GM21737 (cell line): ENCODE data around the gene COPE.

Experiments used
- ATAC-seq: cut with Tn5 transposase; IDR thresholded peaks from one replicate; pipeline ENCODE4 v1.9.1; 2021; ENCODE audit warnings: mild to moderate bottlenecking, moderate library complexity; ENCODE audit not compliant: unreplicated experiment

COPE gene

GRCh38 chr19:18868380-18869022 is 50.7 kb downstream of the COPE start:
- no peak for ATAC-seq

DNA sequence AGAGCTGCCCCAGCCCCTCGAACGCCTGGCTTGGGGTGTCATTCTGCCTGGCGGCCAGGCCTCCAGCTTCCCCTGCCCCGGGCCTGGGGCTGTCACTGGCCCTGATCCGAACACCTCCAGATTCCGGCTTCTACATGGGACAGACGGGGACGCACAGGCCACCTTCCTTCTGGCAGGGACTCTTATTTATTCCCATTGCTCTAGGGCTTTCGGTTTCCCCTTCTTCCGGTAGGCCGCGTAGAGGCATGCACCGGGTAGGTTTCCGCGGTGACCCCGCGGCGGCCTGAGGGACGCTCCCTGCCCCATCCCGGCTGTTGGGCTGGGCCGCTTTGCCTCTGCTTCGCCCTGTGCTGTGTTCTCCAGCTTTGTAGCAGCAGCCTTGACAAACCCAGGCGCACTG is 51.4 kb downstream of the COPE start:
- no peak for ATAC-seq

- no peak for ATAC-seq
Observed at GRCh38 chr19:18867199-18867598, 52.0 kb downstream of the COPE start.

- no peak for ATAC-seq
Observed at GRCh38 chr19:18866800-18867123, 52.4 kb downstream of the COPE start.

DNA sequence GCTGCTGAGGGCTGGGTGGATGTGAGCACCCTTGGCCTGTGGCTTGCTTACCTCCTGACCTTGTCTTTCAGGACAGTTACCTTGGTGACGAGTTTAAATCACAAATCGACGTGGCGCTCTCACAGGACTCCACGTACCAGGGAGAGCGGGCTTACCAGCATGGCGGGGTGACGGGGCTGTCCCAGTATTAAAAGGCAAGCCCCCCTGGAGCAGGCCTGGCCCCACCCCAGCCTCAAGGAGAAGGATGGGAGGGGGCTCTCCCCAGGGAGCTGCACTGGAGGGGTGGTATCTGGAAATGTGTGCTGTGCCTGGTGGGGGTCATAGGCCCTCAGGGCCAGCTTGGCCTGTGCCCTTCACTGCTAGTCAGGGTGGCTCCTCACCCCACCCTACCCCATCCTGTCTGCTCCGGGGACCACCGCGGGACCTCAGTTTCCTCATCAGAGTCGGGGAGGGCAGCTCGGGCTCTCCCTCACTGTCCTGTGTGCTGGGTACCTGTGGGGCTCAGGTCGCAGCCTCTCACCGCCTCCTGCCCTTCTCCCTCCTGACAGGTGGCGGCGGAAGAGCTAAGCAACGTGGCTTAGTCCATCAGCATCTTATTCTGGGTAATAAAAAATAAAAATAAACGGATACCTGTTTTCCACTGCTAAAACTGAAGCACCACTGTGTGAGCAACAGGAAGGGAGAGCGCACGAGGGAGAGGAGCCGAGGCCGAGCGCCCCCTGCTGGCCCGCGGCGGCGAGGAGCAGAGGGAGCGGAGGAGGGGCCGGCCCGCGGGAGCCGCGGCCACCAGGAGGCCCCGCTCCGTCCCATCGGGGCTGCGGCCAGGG is 53.0 kb downstream of the COPE start:
- no peak for ATAC-seq

- ATAC-seq, result no peak
Observed at GRCh38 chr19:18865106-18865972, 53.8 kb downstream of the COPE start.

GRCh38 chr19:18863843-18864362 is 55.3 kb downstream of the COPE start:
- no peak for ATAC-seq

DNA sequence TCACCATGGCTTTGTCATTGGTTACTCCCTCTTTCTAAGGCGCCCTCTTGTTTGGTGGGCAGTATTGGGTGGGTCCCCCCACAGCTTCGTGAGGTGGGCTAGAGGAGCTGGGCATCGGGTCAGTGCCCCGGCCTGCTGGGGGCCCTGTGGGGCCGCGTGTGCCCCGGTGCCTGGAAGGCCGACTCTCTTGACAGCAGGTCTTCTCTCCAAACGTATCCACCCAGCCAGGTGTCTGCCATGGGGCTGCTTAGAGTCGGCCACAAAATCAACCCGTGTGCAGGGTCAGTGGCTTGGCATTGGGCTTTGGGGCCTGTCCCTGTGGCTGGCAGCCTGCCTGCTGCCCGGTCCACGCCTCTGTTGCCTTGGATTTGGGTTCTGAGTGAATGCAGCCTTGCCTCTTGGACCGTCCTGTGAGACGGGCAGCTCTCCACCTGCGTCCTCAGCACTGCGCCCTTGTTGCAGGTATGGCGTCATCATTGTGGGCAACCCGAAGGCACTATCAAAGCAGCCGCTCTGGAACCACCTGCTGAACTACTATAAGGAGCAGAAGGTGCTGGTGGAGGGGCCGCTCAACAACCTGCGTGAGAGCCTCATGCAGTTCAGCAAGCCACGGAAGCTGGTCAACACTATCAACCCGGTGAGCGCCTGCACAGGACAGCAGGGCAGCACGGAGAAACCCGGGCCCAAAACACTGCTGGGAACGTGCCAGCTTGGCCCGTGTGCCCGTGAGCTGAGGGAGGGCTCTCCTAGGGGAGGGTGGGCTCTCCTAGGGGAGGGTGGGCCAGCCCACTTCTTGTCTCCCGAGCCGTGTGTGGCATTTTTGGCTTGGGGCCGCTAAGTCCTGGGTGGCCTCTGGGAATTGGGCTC is 56.0 kb downstream of the COPE start:
- ATAC-seq, result no peak

DNA sequence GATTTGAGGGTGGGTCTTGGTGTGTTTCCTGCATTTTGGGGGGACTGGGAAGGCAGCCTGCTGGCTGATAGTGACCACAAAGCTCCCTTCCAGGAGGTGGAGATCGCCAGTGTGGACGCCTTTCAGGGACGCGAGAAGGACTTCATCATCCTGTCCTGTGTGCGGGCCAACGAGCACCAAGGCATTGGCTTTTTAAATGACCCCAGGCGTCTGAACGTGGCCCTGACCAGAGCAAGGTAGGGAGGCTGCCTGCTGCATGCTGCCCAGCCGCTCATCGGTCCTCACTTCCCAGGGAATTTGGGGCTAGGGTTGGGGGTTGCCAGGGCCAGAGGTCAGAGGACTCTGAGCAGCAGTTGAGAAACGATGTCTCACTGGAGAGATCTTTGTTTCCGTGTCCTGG is 57.3 kb downstream of the COPE start:
- no peak for ATAC-seq

DNA sequence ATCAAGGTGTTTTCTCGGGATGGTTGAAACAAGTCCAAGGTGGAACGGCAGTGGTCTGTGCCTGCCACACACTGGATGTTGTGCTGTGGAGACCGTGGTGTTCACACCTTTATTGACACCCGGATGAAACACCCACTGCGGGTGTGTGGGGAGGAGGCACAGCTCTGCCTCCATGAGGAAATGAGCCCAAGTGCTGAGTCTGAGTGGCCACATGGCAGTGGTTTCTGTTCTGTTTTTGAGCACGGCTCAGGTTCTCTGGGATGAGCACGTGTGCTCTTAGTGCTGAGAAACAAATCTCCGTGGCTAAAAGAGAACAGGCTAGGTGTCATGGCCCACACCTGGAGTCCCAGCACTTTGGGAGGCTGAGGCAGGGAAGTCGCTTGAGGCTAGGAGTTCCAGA is 58.0 kb downstream of the COPE start:
- no peak for ATAC-seq

GRCh38 chr19:18860725-18861124 is 58.5 kb downstream of the COPE start:
- no peak for ATAC-seq

GRCh38 chr19:18860302-18860700 is 58.9 kb downstream of the COPE start:
- no peak for ATAC-seq

GRCh38 chr19:18859676-18860301 is 59.4 kb downstream of the COPE start:
- no peak for ATAC-seq

GRCh38 chr19:18858906-18859646 is 60.1 kb downstream of the COPE start:
- ATAC-seq, result no peak

- ATAC-seq, result no peak
Observed at GRCh38 chr19:18857223-18857622, 62.0 kb downstream of the COPE start.

GRCh38 chr19:18856385-18857126 is 62.6 kb downstream of the COPE start:
- ATAC-seq, result no peak

GRCh38 chr19:18855647-18856384 is 63.4 kb downstream of the COPE start:
- ATAC-seq, result no peak

DNA sequence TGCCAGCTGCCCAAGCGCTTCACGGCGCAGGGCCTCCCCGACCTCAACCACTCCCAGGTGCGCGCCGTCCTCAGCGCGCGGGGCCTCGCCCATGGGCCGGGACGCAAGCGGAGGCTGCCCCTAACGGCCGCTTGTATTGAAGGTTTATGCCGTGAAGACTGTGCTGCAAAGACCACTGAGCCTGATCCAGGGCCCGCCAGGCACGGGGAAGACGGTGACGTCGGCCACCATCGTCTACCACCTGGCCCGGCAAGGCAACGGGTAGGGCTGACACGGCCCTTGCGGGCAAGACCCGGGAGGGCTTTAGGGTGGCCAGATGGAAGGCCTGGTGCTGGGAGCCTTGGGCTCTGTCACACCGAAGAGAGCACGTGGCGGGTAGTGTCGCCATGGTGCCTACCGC is 64.2 kb downstream of the COPE start:
- no peak for ATAC-seq
